IMR-90 (cell line): ENCODE data around the gene LGMN. TPM values are rescaled to one million over a fixed set of nuclear protein-coding genes. Genes with fewer than 3 reads are reported as not detected.

Experiments used
- ATAC-seq: fragments of 200-7000 bp; cut with Tn5 transposase; 2 replicates; pipeline ENCODE4 v1.9.1; 2020; ENCODE audit warnings: low read depth, mild to moderate bottlenecking, moderate library complexity
- BruUV-seq: library from RNA; stranded (reverse); fragments of 400-500 nt; replicated peaks from 2 replicates; lab custom pipeline; 2021; lab: Mats Ljungman, UMichigan
- CTCF ChIA-PET: fragments of 300-600 bp; formaldehyde crosslinking; extraction: SDS; loops from one replicate; lab custom pipeline; 2021; ENCODE audit warnings: antibody characterized with exemption; lab: Yijun Ruan, JAX
- POLR2A ChIA-PET: fragments of 300-600 bp; sonication (Branson Sonifier 250); formaldehyde crosslinking; loops from one replicate; lab custom pipeline; 2022; ENCODE audit warnings: antibody characterized with exemption; ENCODE audit not compliant: unreplicated experiment; lab: Charles Lee
- DNase-seq: peaks from one replicate; pipeline ENCODE4 v3.0.0; 2013
- H2AFZ ChIP-seq: replicated peaks from 2 replicates; pipeline ENCODE3; 2013; ENCODE audit warnings: low read length, mild to moderate bottlenecking; ENCODE audit not compliant: poor library complexity
- H2AK5ac ChIP-seq: 2 replicates; pipeline ENCODE4 v1.6.1; 2013; ENCODE audit warnings: low read depth, low read length, inconsistent platforms
- H2AK9ac ChIP-seq: replicated peaks from 2 replicates; pipeline ENCODE3; 2013; ENCODE audit warnings: mild to moderate bottlenecking, low read depth, low read length, moderate library complexity; ENCODE audit not compliant: poor library complexity
- H2BK120ac ChIP-seq: 2 replicates; pipeline ENCODE4 v1.6.1; 2013; ENCODE audit warnings: low read depth, low read length, inconsistent platforms
- H2BK15ac ChIP-seq: 3 replicates; pipeline ENCODE4 v1.6.1; 2013; ENCODE audit warnings: low read depth, low read length, inconsistent platforms
- H2BK20ac ChIP-seq: 2 replicates; pipeline ENCODE4 v1.6.1; 2013; ENCODE audit warnings: low read depth, mild to moderate bottlenecking, inconsistent platforms, low read length, moderate library complexity
- H2BK5ac ChIP-seq: 2 replicates; pipeline ENCODE4 v1.6.1; 2013; ENCODE audit warnings: mild to moderate bottlenecking, low read depth, low read length, inconsistent platforms; ENCODE audit not compliant: poor library complexity, severe bottlenecking
- H3K14ac ChIP-seq: replicated peaks from 2 replicates; pipeline ENCODE4 v1.6.1; 2013; ENCODE audit warnings: low read depth, low read length, inconsistent platforms
- H3K18ac ChIP-seq: 2 replicates; pipeline ENCODE4 v1.6.1; 2013; ENCODE audit warnings: low read depth, low read length, control low read depth
- H3K23ac ChIP-seq: 2 replicates; pipeline ENCODE4 v1.6.1; 2013; ENCODE audit warnings: low read depth, low read length, inconsistent platforms
- H3K27ac ChIP-seq: 2 replicates; pipeline ENCODE4 v1.5.1; 2013; ENCODE audit warnings: mild to moderate bottlenecking, control low read depth, low read length; ENCODE audit not compliant: insufficient read depth
- H3K27me3 ChIP-seq: 2 replicates; pipeline ENCODE4 v1.6.1; 2013; ENCODE audit warnings: low read length; ENCODE audit not compliant: control insufficient read depth, insufficient read depth
- H3K36me3 ChIP-seq: 2 replicates; pipeline ENCODE4 v1.6.1; 2013; ENCODE audit warnings: low read length, mixed read lengths; ENCODE audit not compliant: control insufficient read depth, insufficient read depth
- H3K4ac ChIP-seq: 2 replicates; pipeline ENCODE4 v1.6.1; 2013; ENCODE audit warnings: low read depth, low read length, inconsistent platforms
- H3K4me1 ChIP-seq: 2 replicates; pipeline ENCODE4 v1.6.1; 2013; ENCODE audit warnings: low read length, mixed read lengths; ENCODE audit not compliant: control insufficient read depth, insufficient read depth
- H3K4me2 ChIP-seq: 2 replicates; pipeline ENCODE4 v1.6.1; 2013; ENCODE audit warnings: low read depth, mild to moderate bottlenecking, control low read depth, low read length, moderate library complexity
- H3K4me3 ChIP-seq: 2 replicates; pipeline ENCODE4 v1.5.1; 2013; ENCODE audit warnings: low read depth, mild to moderate bottlenecking, control low read depth, low read length, moderate library complexity; ENCODE audit not compliant: insufficient read depth
- H3K56ac ChIP-seq: 2 replicates; pipeline ENCODE4 v1.6.1; 2013; ENCODE audit warnings: low read length, inconsistent platforms; ENCODE audit not compliant: insufficient read depth; ENCODE audit errors: extremely low read depth
- H3K79me1 ChIP-seq, 2 experiments: 2 replicates each; pipeline ENCODE4 v1.6.1; 2013; ENCODE audit warnings: low read length in 2 of 2, inconsistent platforms in 1 of 2, low read depth in 1 of 2
- H3K9ac ChIP-seq: 2 replicates; pipeline ENCODE4 v1.6.1; 2013; ENCODE audit warnings: low read depth, low read length, control low read depth
- H3K9me1 ChIP-seq: 2 replicates; pipeline ENCODE4 v1.6.1; 2013; ENCODE audit warnings: low read length, inconsistent platforms; ENCODE audit not compliant: insufficient read depth
- H3K9me3 ChIP-seq: 2 replicates; pipeline ENCODE4 v1.6.1; 2013; ENCODE audit warnings: low read length; ENCODE audit not compliant: control insufficient read depth, insufficient read depth
- H4K20me1 ChIP-seq: 2 replicates; pipeline ENCODE4 v1.6.1; 2013; ENCODE audit warnings: low read length, inconsistent platforms; ENCODE audit not compliant: insufficient read depth
- H4K5ac ChIP-seq: 2 replicates; pipeline ENCODE4 v1.6.1; 2013; ENCODE audit warnings: mild to moderate bottlenecking, low read depth, low read length, control low read depth
- H4K8ac ChIP-seq, 2 experiments: 2 replicates each; pipeline ENCODE4 v1.6.1; 2013; ENCODE audit warnings: low read depth in 2 of 2, low read length in 2 of 2, control low read depth in 1 of 2, inconsistent platforms in 1 of 2
- H4K91ac ChIP-seq: 2 replicates; pipeline ENCODE4 v1.6.1; 2013; ENCODE audit warnings: low read depth, low read length, inconsistent platforms; ENCODE audit not compliant: insufficient read depth
- BHLHE40 ChIP-seq: fragments of 150-350 bp; IDR thresholded peaks from 2 replicates; pipeline ENCODE4 v1.6.1; 2016; ENCODE audit warnings: mild to moderate bottlenecking, low read depth, low read length
- CEBPB ChIP-seq: IDR thresholded peaks from 2 replicates; pipeline ENCODE4 v1.6.1; 2012; ENCODE audit warnings: low read depth, low read length, improper control_type of control experiment
- MAFK ChIP-seq: IDR thresholded peaks from 2 replicates; pipeline ENCODE4 v1.6.1; 2012; ENCODE audit warnings: low read depth, low read length, improper control_type of control experiment
- RFX5 ChIP-seq: IDR thresholded peaks from 2 replicates; pipeline ENCODE4 v1.8.0; 2012; ENCODE audit warnings: low read depth, mild to moderate bottlenecking, low read length, moderate library complexity
- SMC3 ChIP-seq: fragments of 150-350 bp; IDR thresholded peaks from 2 replicates; pipeline ENCODE4 v1.6.1; 2016; ENCODE audit warnings: low read depth, mild to moderate bottlenecking, antibody characterized with exemption, low read length, moderate library complexity
- WGBS, 2 experiments: methylation state at CpG; one replicate each; pipeline versions ENCODE4 v1.1.5 to v1.1.7; 2013; ENCODE audit warnings: missing lambda C conversion rate in 2 of 2; ENCODE audit not compliant: insufficient read length in 1 of 2; ENCODE audit errors: extremely low coverage in 2 of 2; 5-methylcytosine and 5-hydroxymethylcytosine counted together
- dilution Hi-C: fragments of 300-500 bp; cut with HindIII; formaldehyde crosslinking; loops from one replicate; pipeline ENCODE4 v1.14.3; 2018; ENCODE audit warnings: low sequenced_read_pairs; ENCODE audit not compliant: unreplicated experiment
- in situ Hi-C: fragments of 300-500 bp; cut with MboI; formaldehyde crosslinking; loops from 3 replicates; pipeline ENCODE4 v1.14.3; 2019; ENCODE audit warnings: low sequenced_read_pairs, inconsistent platforms, mixed read lengths
- intact Hi-C: fragments of 100-400 bp; cut with micrococcal nuclease; formaldehyde crosslinking; loops from 2 replicates; pipeline ENCODE4 v1.10.0; 2022
- polyA plus RNA-seq, 3 experiments: library from polyadenylated mRNA; depleted of rRNA; stranded (reverse); fragments of >200 nt; gene quantifications; 2 replicates each; pipeline ENCODE4 v1.2.3, GENCODE V29; 2012; ENCODE audit warnings: low replicate concordance in 1 of 3
- total RNA-seq: library from RNA; depleted of rRNA; stranded (reverse); fragments of >200 nt; gene quantifications from 2 replicates; pipeline ENCODE4 v1.2.3, GENCODE V29; 2012

LGMN gene
- total and polyA plus RNA-seq, 2 of the 4 experiments (the other 2 are of a cell fraction): 19.2 to 39.3 TPM

- dilution Hi-C loops: no loop called here
- no peak for ATAC-seq
- Histone ChIP-seq H2BK15ac (no peak overlapping the region), H3K27ac (no peak overlapping the region), H3K4me3 (no peak overlapping the region), H4K91ac (no peak overlapping the region), H4K5ac (no peak overlapping the region), H3K36me3 (no peaks in the 10 kb centered on the region), H2BK20ac (no peak overlapping the region), H4K8ac (no peak overlapping the region), H3K9ac (no peak overlapping the region), H3K23ac (no peak overlapping the region), H3K4me2 (no peak overlapping the region), H3K4me1 (peaks cover 2% of the 10 kb centered on the region), H2AFZ (no peak overlapping the region), H2BK120ac (no peak overlapping the region), H2AK9ac (no peak overlapping the region), H2AK5ac (no peak overlapping the region), H3K27me3 (no peaks in the 10 kb centered on the region; the same call in 1 of the 2 replicates), H2BK5ac (no peak overlapping the region), H4K20me1 (no peaks in the 10 kb centered on the region), H3K9me1 (peaks cover 2% of the 10 kb centered on the region), H3K56ac (no peak overlapping the region), H3K18ac (no peak overlapping the region), H3K14ac (no peak overlapping the region), H3K79me1 (no peaks in the 10 kb centered on the region), H3K9me3 (no peaks in the 10 kb centered on the region), H3K4ac (no peak overlapping the region)
- no TSS peak for BruUV-seq
- intact Hi-C loops: no loop called here
- ChIA-PET CTCF (no interaction called here), POLR2A (no interaction called here)
- in situ Hi-C loops: no loop called here
- DNase-seq: no peak
- no peak for TF ChIP-seq BHLHE40
- no peak for TF ChIP-seq CEBPB
- no peak for TF ChIP-seq MAFK
- no peak for TF ChIP-seq SMC3
- no peak for TF ChIP-seq RFX5
- WGBS, 2 experiments: 74% methylated on average over 9 of the region's 23 CpGs; no CpG with 5 or more reads in 1 of the 2 experiments
These were observed 44.2 kb downstream of the LGMN start for GRCh38 chr14:92704036-92704804.
